ENCODE measurements around the gene CSMD2. TPM values are rescaled to one million over a fixed set of nuclear protein-coding genes. Genes with fewer than 3 reads are reported as not detected.

Gene CSMD2
- polyA plus RNA-seq, 1 of the 3 experiments (the other 2 are of a cell fraction) = not detected

GRCh38 chr1:34025675-34026074, 139.4 kb downstream of the CSMD2 start:
- H3K4me2 ChIP-seq = no peak overlapping the region
- H2AFZ ChIP-seq (ENCODE audit: low read depth) = no peak overlapping the region
- TF ChIP-seq TEAD4 (IDR thresholded peaks at IDR 0.05; ENCODE audit: borderline replicate concordance, insufficient read depth) = no peak
- TF ChIP-seq TCF12 (IDR thresholded peaks at IDR 0.05) = no peak
- TF ChIP-seq FOXJ3 (CRISPR knock-in tag; IDR thresholded peaks at IDR 0.05) = no peak
- TF ChIP-seq NFIC (IDR thresholded peaks at IDR 0.05; ENCODE audit: borderline replicate concordance) = no peak
- no peak for TF ChIP-seq EP300 (IDR thresholded peaks at IDR 0.05; ENCODE audit: borderline replicate concordance in 1 of 2, low read depth in 1 of 2, low read length in 1 of 2)
- no peak for TF ChIP-seq EZH2phosphoT487 (IDR thresholded peaks at IDR 0.05; ENCODE audit: borderline replicate concordance, low read depth)
- no peak for TF ChIP-seq RAD21 (IDR thresholded peaks at IDR 0.05; ENCODE audit: low read length)
- no peak for TF ChIP-seq ZBTB33 (IDR thresholded peaks at IDR 0.05; ENCODE audit: borderline replicate concordance, low read depth)
- TF ChIP-seq GATA2 (CRISPR knock-in tag; IDR thresholded peaks at IDR 0.05) = no peak
- no peak for TF ChIP-seq RFX5 (IDR thresholded peaks at IDR 0.05; ENCODE audit: low read length)
- TF ChIP-seq GABPA (IDR thresholded peaks at IDR 0.05; ENCODE audit: low read depth) = no peak
- TF ChIP-seq RXRA (IDR thresholded peaks at IDR 0.05; ENCODE audit: borderline replicate concordance, low read depth) = no peak
- H3K4me3 ChIP-seq (ENCODE audit: low read depth in 2 of 2, low read length in 1 of 2) = no peak overlapping the region
- no peaks in the 10 kb centered on the region for H4K20me1 ChIP-seq (ENCODE audit: insufficient read depth)
- no peak for DNase-seq
- H3K79me2 ChIP-seq (ENCODE audit: insufficient read depth) = no peaks in the 10 kb centered on the region
- ChIA-PET POLR2A (no interaction called here), CTCF (interaction anchor here (0.7 to 2.0 kb wide), 3 partner anchors 12 to 393 kb away, joined by 3 to 6 read pairs (median 3); no protein-coding TSS in a partner anchor)
- no peak overlapping the region for H3K27ac ChIP-seq (ENCODE audit: low read depth in 2 of 2, low read length in 1 of 2)
- H3K9me2 ChIP-seq = no peaks in the 10 kb centered on the region
- no peaks in the 10 kb centered on the region for H3F3A ChIP-seq (replicated peaks; ENCODE audit: insufficient read depth)
- H3K4me1 ChIP-seq (ENCODE audit: control insufficient read depth in 1 of 2, insufficient read depth in 2 of 2, low read depth in 1 of 2, low read length in 1 of 2) = no peaks in the 10 kb centered on the region
- H3K27me3 ChIP-seq (ENCODE audit: insufficient read depth) = no peaks in the 10 kb centered on the region
- WGBS (ENCODE audit: low lambda C conversion rate) = 30% methylated on average over 3 of the region's 3 CpGs
- H3K36me3 ChIP-seq (replicated peaks in 1 of 2; ENCODE audit: control insufficient read depth in 1 of 2, insufficient read depth in 2 of 2, low read length in 1 of 2) = no peaks in the 10 kb centered on the region
- no peak overlapping the region for H3K9ac ChIP-seq
- no peaks in the 10 kb centered on the region for H3K9me3 ChIP-seq

GRCh38 chr1:34024485-34024884, 140.5 kb downstream of the CSMD2 start:
- CTCF ChIA-PET = no interaction called here

More at GRCh38 chr1:34024485-34024884, 140.5 kb downstream of the CSMD2 start:
- Histone ChIP-seq H3K27ac (ENCODE audit: low read depth in 2 of 2, low read length in 1 of 2) (no peak overlapping the region), H3K4me1 (ENCODE audit: control insufficient read depth in 1 of 2, insufficient read depth in 2 of 2, low read depth in 1 of 2, low read length in 1 of 2) (no peaks in the 10 kb centered on the region), H3K9me2 (no peaks in the 10 kb centered on the region), H3K9me3 (no peaks in the 10 kb centered on the region), H3K36me3 (replicated peaks in 1 of 2; ENCODE audit: control insufficient read depth in 1 of 2, insufficient read depth in 2 of 2, low read length in 1 of 2) (no peaks in the 10 kb centered on the region), H2AFZ (ENCODE audit: low read depth) (no peak overlapping the region), H3F3A (replicated peaks; ENCODE audit: insufficient read depth) (no peaks in the 10 kb centered on the region), H3K9ac (no peak overlapping the region), H4K20me1 (ENCODE audit: insufficient read depth) (no peaks in the 10 kb centered on the region), H3K27me3 (ENCODE audit: insufficient read depth) (no peaks in the 10 kb centered on the region), H3K4me3 (ENCODE audit: low read depth in 2 of 2, low read length in 1 of 2) (no peak overlapping the region), H3K4me2 (no peak overlapping the region), H3K79me2 (ENCODE audit: insufficient read depth) (no peaks in the 10 kb centered on the region)
- no peak for TF ChIP-seq SMC3 (IDR thresholded peaks at IDR 0.05; ENCODE audit: low read depth, low read length)
- TF ChIP-seq FOSL2 (IDR thresholded peaks at IDR 0.05; ENCODE audit: borderline replicate concordance, low read depth) = no peak
- no peak for TF ChIP-seq PBX3 (IDR thresholded peaks at IDR 0.05)
- no peak for TF ChIP-seq CHD2 (IDR thresholded peaks at IDR 0.05; ENCODE audit: low read length, partially characterized antibody)
- TF ChIP-seq TCF12 (IDR thresholded peaks at IDR 0.05) = no peak
- no peak for TF ChIP-seq POLR2AphosphoS5 (IDR thresholded peaks at IDR 0.05; ENCODE audit: low read depth, low read length)
- no peak for TF ChIP-seq RXRA (IDR thresholded peaks at IDR 0.05; ENCODE audit: borderline replicate concordance, low read depth)
- TF ChIP-seq USF1 (IDR thresholded peaks at IDR 0.05; ENCODE audit: borderline replicate concordance, low read depth) = no peak
- TF ChIP-seq FOXM1 (IDR thresholded peaks at IDR 0.05; ENCODE audit: low read depth) = no peak
- TF ChIP-seq FOXJ3 (CRISPR knock-in tag; IDR thresholded peaks at IDR 0.05) = no peak
- TF ChIP-seq ELF1 (IDR thresholded peaks at IDR 0.05) = no peak
- no peak for TF ChIP-seq EP300 (IDR thresholded peaks at IDR 0.05; ENCODE audit: borderline replicate concordance in 1 of 2, low read depth in 1 of 2, low read length in 1 of 2)
- TF ChIP-seq RCOR1 (IDR thresholded peaks at IDR 0.05; ENCODE audit: low read length) = no peak
- POLR2A ChIA-PET = no interaction called here
- DNase-seq = no peak
- WGBS (ENCODE audit: low lambda C conversion rate) = 28% methylated on average over 4 of the region's 4 CpGs
